HEK293T (cell line): ENCODE data around the gene EXOC7.

Source experiments
- CTCF ChIA-PET: fragments of 350-600 bp; formaldehyde crosslinking; extraction: SDS; loops from one replicate; lab custom pipeline; 2021; ENCODE audit warnings: antibody characterized with exemption, inconsistent platforms; lab: Yijun Ruan, JAX
- POLR2A ChIA-PET: fragments of 350-600 bp; formaldehyde crosslinking; extraction: SDS; loops from one replicate; lab custom pipeline; 2020; ENCODE audit warnings: antibody characterized with exemption, inconsistent platforms; lab: Yijun Ruan, JAX
- DNase-seq: peaks from one replicate; pipeline ENCODE4 v3.0.0; 2012; ENCODE audit warnings: mixed read lengths; ENCODE audit errors: extremely low spot score
- ARNT ChIP-seq: fragments of 450-650 bp; IDR thresholded peaks from 2 replicates; pipeline ENCODE4 v1.6.1; 2017; ENCODE audit warnings: mild to moderate bottlenecking
- BHLHE40 ChIP-seq: fragments of 450-650 bp; IDR thresholded peaks from 2 replicates; pipeline ENCODE4 v1.6.1; 2016; ENCODE audit warnings: mild to moderate bottlenecking, moderate library complexity, borderline replicate concordance
- CTBP1 ChIP-seq: fragments of 450-650 bp; IDR thresholded peaks from 2 replicates; pipeline ENCODE4 v1.6.1; 2016; ENCODE audit warnings: borderline replicate concordance
- ELF4 ChIP-seq: fragments of 450-650 bp; IDR thresholded peaks from 2 replicates; pipeline ENCODE4 v1.6.1; 2017; ENCODE audit warnings: antibody characterized with exemption
- FOXA1 ChIP-seq: fragments of 450-650 bp; IDR thresholded peaks from 2 replicates; pipeline ENCODE4 v1.6.1; 2016; ENCODE audit warnings: mild to moderate bottlenecking
- FOXK2 ChIP-seq: fragments of 450-650 bp; IDR thresholded peaks from 2 replicates; pipeline ENCODE4 v1.6.1; 2016; ENCODE audit warnings: mild to moderate bottlenecking
- FOXM1 ChIP-seq: fragments of 450-650 bp; IDR thresholded peaks from 2 replicates; pipeline ENCODE4 v1.6.1; 2017; ENCODE audit warnings: mild to moderate bottlenecking, borderline replicate concordance
- HDGF ChIP-seq: fragments of 450-650 bp; IDR thresholded peaks from 2 replicates; pipeline ENCODE4 v1.6.1; 2017; ENCODE audit warnings: antibody characterized with exemption, borderline replicate concordance
- L3MBTL2 ChIP-seq: fragments of 450-650 bp; conservative IDR thresholded peaks from 2 replicates; pipeline ENCODE4 v1.6.1; 2016; ENCODE audit warnings: mild to moderate bottlenecking
- LEF1 ChIP-seq: fragments of 450-650 bp; IDR thresholded peaks from 2 replicates; pipeline ENCODE4 v1.6.1; 2017; ENCODE audit warnings: mild to moderate bottlenecking, borderline replicate concordance
- NFRKB ChIP-seq: fragments of 450-650 bp; IDR thresholded peaks from 2 replicates; pipeline ENCODE4 v1.6.1; 2016; ENCODE audit warnings: mild to moderate bottlenecking, moderate library complexity
- PKNOX1 ChIP-seq: fragments of 450-650 bp; IDR thresholded peaks from 2 replicates; pipeline ENCODE4 v1.6.1; 2016
- SP1 ChIP-seq: fragments of 450-650 bp; IDR thresholded peaks from 2 replicates; pipeline ENCODE4 v1.6.1; 2017
- SUZ12 ChIP-seq: fragments of 450-650 bp; IDR thresholded peaks from 2 replicates; pipeline ENCODE4 v1.6.1; 2016; ENCODE audit warnings: mild to moderate bottlenecking
- TARDBP ChIP-seq: fragments of 450-650 bp; IDR thresholded peaks from 2 replicates; pipeline ENCODE4 v1.6.1; 2016
- ZNF384 ChIP-seq: fragments of 450-650 bp; IDR thresholded peaks from 2 replicates; pipeline ENCODE4 v1.6.1; 2016

EXOC7 gene

GRCh38 chr17:76076765-76077583, 26.6 kb downstream of the EXOC7 start:
- no peak for DNase-seq
- ChIA-PET CTCF (interaction anchor here (0.6 kb wide), 1 partner anchor 125 kb away, joined by 3 read pairs; no protein-coding TSS in a partner anchor), POLR2A (no interaction called here)
- TF ChIP-seq L3MBTL2 = no peak
- no peak for TF ChIP-seq SUZ12
- TF ChIP-seq LEF1 = no peak
- TF ChIP-seq FOXM1 = no peak
- no peak for TF ChIP-seq BHLHE40
- TF ChIP-seq ELF4 = no peak
- TF ChIP-seq CTBP1 = no peak
- TF ChIP-seq HDGF = no peak
- no peak for TF ChIP-seq PKNOX1
- no peak for TF ChIP-seq TARDBP
- no peak for TF ChIP-seq FOXK2
- TF ChIP-seq NFRKB = no peak
- no peak for TF ChIP-seq FOXA1

- DNase-seq = no peak
- TF ChIP-seq SUZ12 (no peak), FOXK2 (no peak), FOXM1 (no peak), PKNOX1 (no peak), CTBP1 (no peak), BHLHE40 (no peak), TARDBP (no peak)
- POLR2A ChIA-PET = no interaction called here
- CTCF ChIA-PET = interaction anchor here (0.6 kb wide), 1 partner anchor 125 kb away, joined by 3 read pairs; no protein-coding TSS in a partner anchor
Observed at GRCh38 chr17:76076146-76076764, 27.3 kb downstream of the EXOC7 start.

GRCh38 chr17:76075364-76076145, 28.0 kb downstream of the EXOC7 start:
- no peak for DNase-seq
- ChIA-PET POLR2A (no interaction called here), CTCF (interaction anchor here (0.6 kb wide), 1 partner anchor 186 kb away, joined by 4 read pairs; no protein-coding TSS in a partner anchor)
- no peak for TF ChIP-seq SUZ12
- no peak for TF ChIP-seq L3MBTL2
- TF ChIP-seq ELF4 = no peak
- no peak for TF ChIP-seq ARNT
- TF ChIP-seq PKNOX1 = no peak
- no peak for TF ChIP-seq SP1
- TF ChIP-seq FOXA1 = no peak
- no peak for TF ChIP-seq FOXM1
- TF ChIP-seq CTBP1 = no peak

- POLR2A ChIA-PET = no interaction called here
- CTCF ChIA-PET = interaction anchor here (0.6 kb wide), 1 partner anchor 186 kb away, joined by 4 read pairs; no protein-coding TSS in a partner anchor
Observed at GRCh38 chr17:76074390-76075363, 28.9 kb downstream of the EXOC7 start, which contains the start of gene GALR2. GALR2 (plus strand) TSS chr17:76074781; CDS start chr17:76074884, 103 bp downstream.

More at GRCh38 chr17:76074390-76075363, 28.9 kb downstream of the EXOC7 start, which contains the start of gene GALR2:
- DNase-seq = no peak
- TF ChIP-seq FOXA1 (no peak), L3MBTL2 (no peak), TARDBP (no peak), PKNOX1 (no peak), ELF4 (no peak), LEF1 (no peak), FOXM1 (no peak), BHLHE40 (no peak), ARNT (no peak), SP1 (no peak), FOXK2 (no peak), ZNF384 (no peak), NFRKB (no peak), CTBP1 (no peak), SUZ12 (no peak), HDGF (no peak)
